Endothelial cell of umbilical vein (primary cell): ENCODE data around the gene DCHS1. TPM values are rescaled to one million over a fixed set of nuclear protein-coding genes. Genes with fewer than 3 reads are reported as not detected.

Source experiments
- BruUV-seq: library from RNA; stranded (reverse); fragments of 400-500 nt; replicated peaks from 2 replicates; lab custom pipeline; 2021; lab: Mats Ljungman, UMichigan
- CTCF ChIA-PET: fragments of 300-600, 350-600 bp; sonication (Branson Sonifier 250); formaldehyde crosslinking; loops from one replicate; lab custom pipeline; 2021; ENCODE audit warnings: antibody characterized with exemption, inconsistent platforms; lab: Charles Lee
- POLR2A ChIA-PET: fragments of 300-600, 350-600 bp; sonication (Branson Sonifier 250); formaldehyde crosslinking; loops from one replicate; lab custom pipeline; 2021; ENCODE audit warnings: antibody characterized with exemption, inconsistent platforms; lab: Charles Lee
- DNase-seq: peaks from one replicate; pipeline ENCODE4 v3.0.0-alpha.2; 2011; ENCODE audit warnings: low read depth, low spot score
- FAIRE-seq: peaks from 2 replicates; lab custom pipeline; 2011; peaks lifted over from hg19 to GRCh38; lab: Jason Lieb, UNC
- H2AFZ ChIP-seq: 2 replicates; pipeline ENCODE4 v1.6.0; 2012; ENCODE audit warnings: low read depth, low read length, control low read depth, inconsistent platforms
- H3K27ac ChIP-seq: 2 replicates; pipeline ENCODE4 v1.5.1; 2011; ENCODE audit warnings: low read depth, mild to moderate bottlenecking, control low read depth, low read length, moderate library complexity; ENCODE audit not compliant: insufficient read depth
- H3K27me3 ChIP-seq, 2 experiments: 2 replicates each; pipeline versions ENCODE4 v1.6.0 to v1.6.1; 2011; ENCODE audit warnings: low read length in 2 of 2, mixed read lengths in 1 of 2; ENCODE audit not compliant: control insufficient read depth in 2 of 2, insufficient read depth in 2 of 2
- H3K36me3 ChIP-seq, 2 experiments: 2 replicates in 1 of 2; 3 replicates in 1 of 2; pipeline ENCODE4 v1.5.1; 2011; ENCODE audit warnings: low read length in 2 of 2, mild to moderate bottlenecking in 1 of 2, moderate library complexity in 1 of 2; ENCODE audit not compliant: control insufficient read depth in 2 of 2, insufficient read depth in 2 of 2; ENCODE audit errors: extremely low read depth in 1 of 2
- H3K4me1 ChIP-seq: 3 replicates; pipeline ENCODE4 v1.5.1; 2011; ENCODE audit warnings: mild to moderate bottlenecking, low read length; ENCODE audit not compliant: control insufficient read depth, insufficient read depth; ENCODE audit errors: extremely low read depth
- H3K4me2 ChIP-seq: 2 replicates; pipeline ENCODE4 v1.6.1; 2011; ENCODE audit warnings: low read length, control low read depth, mixed read lengths; ENCODE audit not compliant: insufficient read depth
- H3K4me3 ChIP-seq, 3 experiments: fragments of 200-600 bp in 1 of 3; sonication (generic), shearing (Covaris generic) in 1 of 3; replicated peaks in 1 of 3; 2 replicates each; pipeline ENCODE4 v1.5.1; 2011 to 2016; ENCODE audit warnings: control low read depth in 3 of 3, low read length in 3 of 3, mild to moderate bottlenecking in 2 of 3, inconsistent platforms in 1 of 3, low read depth in 1 of 3, moderate library complexity in 1 of 3; ENCODE audit not compliant: insufficient read depth in 1 of 3
- H3K79me2 ChIP-seq: 2 replicates; pipeline ENCODE4 v1.6.0; 2012; ENCODE audit warnings: low read length, inconsistent platforms; ENCODE audit not compliant: control insufficient read depth, insufficient read depth
- H3K9ac ChIP-seq: replicated peaks from 2 replicates; pipeline ENCODE3; 2011; ENCODE audit warnings: low read length, control low read depth; ENCODE audit not compliant: insufficient read depth; ENCODE audit errors: extremely low read depth
- H3K9me1 ChIP-seq: replicated peaks from 3 replicates; pipeline ENCODE4 v1.6.0; 2011; ENCODE audit warnings: mild to moderate bottlenecking, low read length; ENCODE audit not compliant: control insufficient read depth, insufficient read depth; ENCODE audit errors: extremely low read depth
- H3K9me3 ChIP-seq: replicated peaks from 2 replicates; pipeline ENCODE4 v1.5.1; 2012; ENCODE audit warnings: low read length, inconsistent platforms; ENCODE audit not compliant: control insufficient read depth, insufficient read depth
- H4K20me1 ChIP-seq: replicated peaks from 2 replicates; pipeline ENCODE3; 2011; ENCODE audit warnings: mild to moderate bottlenecking, low read length; ENCODE audit not compliant: control insufficient read depth, insufficient read depth; ENCODE audit errors: extremely low read depth
- EZH2 ChIP-seq: IDR thresholded peaks from 2 replicates; pipeline ENCODE4 v1.6.1; 2012; ENCODE audit warnings: borderline replicate concordance, low read depth, mild to moderate bottlenecking, moderate library complexity, low read length, inconsistent platforms; ENCODE audit not compliant: severe bottlenecking
- FOS ChIP-seq: IDR thresholded peaks from 2 replicates; pipeline ENCODE4 v1.6.1; 2011; ENCODE audit warnings: mild to moderate bottlenecking, low read length, moderate library complexity, borderline replicate concordance; ENCODE audit not compliant: insufficient read depth
- GATA2 ChIP-seq: IDR thresholded peaks from 2 replicates; pipeline ENCODE4 v1.7.0; 2011; ENCODE audit warnings: low read depth, mild to moderate bottlenecking, moderate library complexity, mixed read lengths, low read length; ENCODE audit not compliant: insufficient read length, insufficient read depth
- JUN ChIP-seq: IDR thresholded peaks from 2 replicates; pipeline ENCODE4 v1.6.1; 2011; ENCODE audit warnings: borderline replicate concordance, low read depth; ENCODE audit not compliant: insufficient read length, insufficient read depth
- MYC ChIP-seq: IDR thresholded peaks from one replicate; pipeline ENCODE4 v1.6.1; 2011; ENCODE audit warnings: mild to moderate bottlenecking, low read depth, low read length
- POLR2A ChIP-seq: IDR thresholded peaks from 2 replicates; pipeline ENCODE4 v1.6.1; 2012; ENCODE audit warnings: low read depth, mild to moderate bottlenecking, control low read depth, low read length
- POLR2AphosphoS5 ChIP-seq: IDR thresholded peaks from 2 replicates; pipeline ENCODE4 v1.6.1; 2012; ENCODE audit warnings: low read depth, mild to moderate bottlenecking, control low read depth, low read length, moderate library complexity; ENCODE audit not compliant: insufficient read depth
- dilution Hi-C: fragments of 300-500 bp; cut with MboI; formaldehyde crosslinking; loops from one replicate; pipeline ENCODE4 v1.15.0; 2019; ENCODE audit warnings: low sequenced_read_pairs; ENCODE audit not compliant: extremely low pct_ligation_motif_present
- intact Hi-C: fragments of 100-400 bp; cut with micrococcal nuclease; formaldehyde crosslinking; loops from one replicate; pipeline ENCODE4 v1.10.0; 2022
- polyA plus RNA-seq, 4 experiments: library from polyadenylated mRNA; depleted of rRNA in 3 of 4; stranded (reverse) in 3 of 4; unstranded in 1 of 4; fragments of >200 nt; gene quantifications; 2 replicates each; pipeline versions ENCODE4 v1.2.1 to v1.2.3, GENCODE V29; 2011 to 2012; ENCODE audit warnings: missing spikeins in 1 of 4
- total RNA-seq: library from RNA; stranded (reverse); gene quantifications from 2 replicates; pipeline ENCODE4 v1.2.3, GENCODE V29; 2021
- TF ChIP-seq, protein P1 (sequence below): IDR thresholded peaks from 2 replicates; pipeline ENCODE4 v1.6.1; 2011; ENCODE audit not compliant: insufficient read depth, insufficient read length
- TF ChIP-seq, protein P2 (sequence below), 2 donors: IDR thresholded peaks; 1 replicate in 1 of 2; 2 replicates in 1 of 2; pipeline ENCODE4 v1.5.1; 2011; ENCODE audit warnings: low read length in 2 of 2, mild to moderate bottlenecking in 2 of 2, moderate library complexity in 2 of 2, control low read depth in 1 of 2, inconsistent platforms in 1 of 2, low read depth in 1 of 2; ENCODE audit not compliant: insufficient read depth in 1 of 2; ENCODE audit errors: extremely low read depth in 1 of 2

The DCHS1 gene
- total and polyA plus RNA-seq, 2 donors (not counting 3 experiments of a cell fraction or from before 2014, with no cell fraction given): 56.2 to 73.0 TPM

DNA sequence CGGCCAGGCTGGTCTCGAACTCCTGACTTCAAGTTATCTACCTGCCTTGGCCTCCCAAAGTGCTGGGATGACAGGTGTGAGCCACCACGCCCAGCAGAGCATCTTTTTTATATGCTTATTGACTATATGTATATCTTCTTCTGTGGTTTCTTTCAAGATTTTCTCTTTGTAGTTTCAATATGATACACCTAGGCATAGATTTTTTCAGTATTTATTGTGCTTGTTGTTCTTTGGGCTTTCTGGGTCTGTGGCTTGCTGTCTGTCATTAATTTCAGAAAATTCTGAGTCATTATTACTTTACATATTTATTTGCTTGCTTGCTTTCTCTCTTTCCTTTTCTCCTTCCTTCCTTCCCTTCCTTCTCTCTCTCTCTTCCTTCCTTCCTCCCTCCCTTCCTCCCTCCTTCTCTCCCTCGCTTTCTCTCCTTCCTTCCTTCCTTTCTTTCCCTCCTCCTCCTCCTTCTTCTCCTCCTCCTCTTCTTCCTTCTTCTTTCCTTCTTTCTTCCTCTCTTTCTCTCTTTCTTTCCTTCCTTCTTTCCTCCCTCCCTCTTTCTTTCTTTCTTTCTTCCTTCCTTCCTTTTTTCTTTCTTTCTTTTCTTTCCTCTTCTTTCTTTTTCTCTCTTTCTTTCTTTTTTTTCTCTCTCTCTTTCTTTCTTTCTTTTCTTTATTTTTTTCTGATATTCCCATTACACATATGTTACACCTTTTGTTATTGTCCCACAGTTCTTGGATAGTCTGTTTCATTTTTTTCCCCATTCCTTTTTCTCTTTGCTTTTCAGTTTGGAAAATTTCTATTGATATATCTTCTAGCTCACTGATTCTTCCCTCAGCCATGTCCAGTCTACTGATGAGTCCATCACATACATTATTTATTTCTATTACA, 10.9 kb upstream of the DCHS1 start:
- FAIRE-seq (no peak), DNase-seq (no peak)
- TF ChIP-seq MYC (no peak), GATA2 (no peak), EZH2 (no peak), JUN (no peak), POLR2A (no peak), FOS (no peak), POLR2AphosphoS5 (no peak)
- TF ChIP-seq, protein P1, sequence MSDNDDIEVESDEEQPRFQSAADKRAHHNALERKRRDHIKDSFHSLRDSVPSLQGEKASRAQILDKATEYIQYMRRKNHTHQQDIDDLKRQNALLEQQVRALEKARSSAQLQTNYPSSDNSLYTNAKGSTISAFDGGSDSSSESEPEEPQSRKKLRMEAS: no peak
- TF ChIP-seq, protein P2, sequence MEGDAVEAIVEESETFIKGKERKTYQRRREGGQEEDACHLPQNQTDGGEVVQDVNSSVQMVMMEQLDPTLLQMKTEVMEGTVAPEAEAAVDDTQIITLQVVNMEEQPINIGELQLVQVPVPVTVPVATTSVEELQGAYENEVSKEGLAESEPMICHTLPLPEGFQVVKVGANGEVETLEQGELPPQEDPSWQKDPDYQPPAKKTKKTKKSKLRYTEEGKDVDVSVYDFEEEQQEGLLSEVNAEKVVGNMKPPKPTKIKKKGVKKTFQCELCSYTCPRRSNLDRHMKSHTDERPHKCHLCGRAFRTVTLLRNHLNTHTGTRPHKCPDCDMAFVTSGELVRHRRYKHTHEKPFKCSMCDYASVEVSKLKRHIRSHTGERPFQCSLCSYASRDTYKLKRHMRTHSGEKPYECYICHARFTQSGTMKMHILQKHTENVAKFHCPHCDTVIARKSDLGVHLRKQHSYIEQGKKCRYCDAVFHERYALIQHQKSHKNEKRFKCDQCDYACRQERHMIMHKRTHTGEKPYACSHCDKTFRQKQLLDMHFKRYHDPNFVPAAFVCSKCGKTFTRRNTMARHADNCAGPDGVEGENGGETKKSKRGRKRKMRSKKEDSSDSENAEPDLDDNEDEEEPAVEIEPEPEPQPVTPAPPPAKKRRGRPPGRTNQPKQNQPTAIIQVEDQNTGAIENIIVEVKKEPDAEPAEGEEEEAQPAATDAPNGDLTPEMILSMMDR (IDR thresholded peaks at IDR 0.05; ENCODE audit: extremely low read depth in 1 of 2, insufficient read depth in 1 of 2, low read depth in 1 of 2, low read length in 2 of 2): no peak
- no peaks in the 10 kb centered on the region for H3K27me3 ChIP-seq
- H3K9me1 ChIP-seq: no peaks in the 10 kb centered on the region
- no peak overlapping the region for H3K4me3 ChIP-seq
- no peak overlapping the region for H2AFZ ChIP-seq
- no peaks in the 10 kb centered on the region for H3K36me3 ChIP-seq
- H3K9ac ChIP-seq: no peak overlapping the region
- H3K4me1 ChIP-seq: no peaks in the 10 kb centered on the region
- H4K20me1 ChIP-seq: no peaks in the 10 kb centered on the region
- dilution Hi-C loops: no loop called here
- no peak overlapping the region for H3K4me2 ChIP-seq
- H3K27ac ChIP-seq: no peak overlapping the region
- intact Hi-C loops: loop anchor here (1.0 kb wide), 3 partner anchors 31 to 135 kb away; partner anchors contain the start of gene TPP1
- no TSS peak for BruUV-seq
- no peaks in the 10 kb centered on the region for H3K9me3 ChIP-seq
- H3K79me2 ChIP-seq: no peaks in the 10 kb centered on the region
- POLR2A ChIA-PET: no interaction called here
- CTCF ChIA-PET: interaction anchor here (1.1 to 3.2 kb wide), 10 partner anchors 10 to 287 kb away, joined by 3 to 35 read pairs (median 12); partner anchors contain the start of genes DCHS1, ILK, RRP8 and TPP1
